ENCODE data around the gene MRPL34.
A peak's percentile ranks its signal among the peaks of the same experiment; 100 is the strongest.
"Not testable (repeated sequence)": the region's sequence is repeated elsewhere in the genome, so short reads cannot be mapped to it uniquely, and the experiment has no call there.

Gene MRPL34

DNA sequence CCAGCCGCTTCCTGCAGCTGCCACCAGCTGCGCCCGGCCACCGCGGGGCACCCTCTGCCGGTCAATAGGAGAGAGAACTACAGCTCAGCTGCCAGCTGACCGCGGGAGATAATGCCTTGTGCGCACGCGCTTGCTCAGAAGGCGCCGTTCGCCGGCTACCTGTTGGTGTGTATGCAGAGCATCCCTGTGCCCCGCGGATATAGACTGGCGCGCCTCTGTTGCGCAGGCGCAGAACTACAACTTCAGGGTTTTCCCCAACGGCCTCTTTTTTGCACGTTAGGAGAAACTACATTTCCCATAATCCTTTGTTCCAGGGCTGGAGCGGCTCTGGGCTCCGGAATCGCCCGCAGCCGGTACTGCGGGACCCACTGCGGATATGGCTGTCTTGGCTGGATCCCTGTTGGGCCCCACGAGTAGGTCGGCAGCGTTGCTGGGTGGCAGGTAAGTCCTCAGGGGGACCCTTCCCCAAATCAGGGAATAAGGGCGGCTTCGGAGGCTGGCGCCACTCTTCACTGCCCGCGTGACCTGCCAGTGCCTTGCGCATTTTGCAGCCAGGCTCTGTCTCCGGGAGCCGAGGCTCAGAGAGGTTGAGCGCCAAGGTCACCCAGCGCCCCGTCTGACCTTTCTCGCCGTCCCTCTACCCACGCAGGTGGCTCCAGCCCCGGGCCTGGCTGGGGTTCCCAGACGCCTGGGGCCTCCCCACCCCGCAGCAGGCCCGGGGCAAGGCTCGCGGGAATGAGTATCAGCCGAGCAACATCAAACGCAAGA lies at the start of gene MRPL34:
Gene MRPL34 (plus strand): TSS at position 356 of the 768 bp plus-strand sequence. CDS start 21 bp downstream, at position 377.
- FAIRE-seq, result peak; percentile 62

- no peak for FAIRE-seq
Observed at GRCh38 chr19:17256130-17256529, 49.5 kb upstream of the MRPL34 start.

DNA sequence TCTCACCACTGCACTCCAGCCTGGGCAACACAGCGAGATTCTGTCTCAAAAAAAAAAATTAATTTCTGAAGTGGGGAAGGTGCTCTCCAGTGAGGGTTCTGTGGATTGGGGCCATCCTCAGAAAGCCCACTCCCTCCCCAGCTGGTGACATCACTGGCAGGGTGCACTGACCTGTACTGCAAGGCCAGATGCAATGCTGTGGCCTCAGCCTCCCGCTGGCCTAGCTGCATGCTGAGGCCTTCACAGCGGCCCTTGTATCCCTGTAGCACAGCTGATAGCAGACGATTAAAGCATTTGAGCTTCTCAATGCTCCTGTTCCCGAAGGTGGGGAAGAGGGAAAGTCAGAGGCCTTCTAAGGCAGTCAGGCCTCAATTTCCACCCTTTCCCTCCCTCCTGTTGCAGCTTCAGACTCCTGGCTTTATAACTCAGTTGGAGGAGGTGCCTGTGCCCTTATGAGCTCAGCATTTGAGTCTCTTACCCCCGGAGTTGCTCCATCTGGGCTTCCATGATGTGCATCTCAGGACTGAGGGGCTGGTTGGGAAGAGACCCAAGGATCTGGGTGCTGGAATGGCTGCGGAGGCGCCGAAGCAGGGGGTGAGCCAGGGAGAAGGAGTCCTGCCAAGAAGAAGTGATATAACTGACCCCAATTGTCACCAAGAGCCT lies 46.4 kb upstream of the MRPL34 start:
- no peak for FAIRE-seq

GRCh38 chr19:17259934-17260333 lies 45.7 kb upstream of the MRPL34 start:
- FAIRE-seq, result no peak

DNA sequence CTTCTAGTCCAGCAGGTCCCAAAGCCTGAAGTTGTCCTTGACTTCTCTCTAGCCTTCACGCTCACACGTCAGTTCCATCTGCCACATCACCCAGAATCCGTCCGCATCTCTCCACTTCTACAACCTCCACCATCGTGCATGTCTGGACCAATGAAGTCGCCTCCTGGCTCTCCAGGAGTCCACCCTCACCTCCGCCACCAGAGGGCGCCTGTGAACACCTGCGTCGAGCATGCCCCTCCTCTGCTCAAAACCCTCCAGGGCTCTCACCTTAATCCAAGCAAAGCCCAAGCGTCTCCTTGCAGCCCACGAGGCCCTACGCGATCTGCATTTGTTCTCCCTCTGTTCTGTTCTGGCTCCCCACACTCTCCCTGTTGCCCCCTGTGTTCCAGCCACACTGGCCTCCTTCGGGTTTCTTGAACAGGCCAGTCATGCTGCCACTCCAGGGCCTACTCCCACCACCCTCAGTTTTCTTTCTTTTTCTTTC lies 44.8 kb upstream of the MRPL34 start:
- no peak for FAIRE-seq

GRCh38 chr19:17262557-17262956 lies 43.1 kb upstream of the MRPL34 start:
- no peak for FAIRE-seq

DNA sequence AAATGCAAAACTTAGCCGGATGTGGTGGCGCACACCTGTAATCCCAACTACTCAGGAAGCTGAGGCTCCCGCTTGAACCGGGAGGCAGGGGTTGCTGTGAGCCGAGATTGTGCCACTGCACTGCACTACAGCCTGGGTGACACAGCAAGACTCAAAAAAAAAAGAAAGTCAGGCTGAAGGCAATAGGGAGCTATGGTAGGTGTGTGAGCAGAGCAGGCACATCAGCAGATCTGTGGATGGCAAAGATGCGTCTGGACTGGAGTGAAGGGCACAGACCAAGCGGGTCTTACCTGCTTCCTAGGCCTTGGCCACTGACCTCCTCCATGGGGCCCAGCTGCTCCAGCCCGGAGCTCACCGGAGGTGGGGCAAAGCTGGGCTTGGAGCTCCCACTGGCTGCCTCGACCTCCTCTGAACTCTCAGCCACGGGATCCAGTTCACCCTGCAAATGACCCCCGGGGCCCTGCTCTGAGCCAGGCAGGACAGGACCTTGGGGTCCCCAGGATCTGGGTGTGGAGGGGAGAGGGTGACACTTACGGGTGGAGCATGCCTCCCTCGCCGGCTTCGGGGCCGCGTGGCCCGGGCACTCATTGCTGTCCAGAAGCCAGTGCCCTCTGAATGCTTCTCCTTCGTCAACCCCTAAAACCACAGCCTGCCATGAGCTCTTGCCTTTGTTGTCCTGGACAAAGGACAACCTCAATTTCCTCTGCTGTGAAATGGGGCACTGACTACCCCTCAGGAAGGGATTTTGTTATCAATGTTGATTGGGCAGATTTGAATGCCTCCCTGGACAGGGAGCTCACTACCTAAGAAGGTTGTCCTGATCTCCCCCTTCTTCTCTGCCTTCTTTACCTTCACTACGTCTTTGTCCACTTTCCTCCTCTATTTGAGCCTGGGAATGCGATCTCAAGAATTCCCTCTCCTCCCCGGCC lies 41.7 kb upstream of the MRPL34 start:
- FAIRE-seq, result no peak

DNA sequence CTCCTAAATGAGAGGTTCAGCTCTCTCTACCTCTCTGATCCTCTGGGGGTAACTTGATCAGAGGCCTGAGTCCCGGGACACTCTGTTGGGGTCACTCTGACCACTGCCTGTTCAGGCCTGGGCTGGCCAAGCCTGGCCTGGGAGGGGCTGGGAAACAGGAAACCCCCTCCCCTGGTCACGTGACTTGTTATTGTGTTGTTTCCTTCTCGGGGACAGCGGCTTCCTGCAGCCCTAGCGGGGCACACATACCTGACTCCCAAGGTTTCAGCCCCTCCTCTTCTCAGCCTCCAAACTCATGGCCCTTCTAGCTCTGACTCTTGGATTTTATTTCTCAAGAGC lies 41.1 kb upstream of the MRPL34 start, which contains the start of gene USHBP1:
Gene USHBP1 (minus strand): TSS at position 105 of the 339 bp plus-strand sequence. CDS start 446 bp downstream, outside the sequence.
- FAIRE-seq, result no peak

DNA sequence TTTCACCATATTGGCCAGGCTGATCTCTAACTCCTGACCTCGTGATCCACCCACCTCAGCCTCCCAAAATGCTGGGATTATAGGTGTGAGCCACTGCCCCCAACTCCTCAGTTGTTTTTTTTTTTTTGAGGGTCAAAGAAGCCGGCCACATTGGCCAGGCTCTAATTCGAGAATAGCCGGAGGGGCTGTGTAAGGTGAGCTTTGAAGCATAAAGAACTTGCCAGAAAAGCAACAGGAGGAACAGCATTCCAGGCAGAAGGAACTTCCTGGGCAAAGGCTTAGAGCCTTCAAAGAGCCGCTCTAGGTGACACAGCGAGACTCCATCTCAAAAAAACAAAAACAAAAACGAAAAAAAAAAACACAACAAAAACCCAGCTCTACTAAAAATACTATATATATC lies 39.6 kb upstream of the MRPL34 start:
- no peak for FAIRE-seq

GRCh38 chr19:17266589-17266974 lies 39.1 kb upstream of the MRPL34 start:
- no peak for FAIRE-seq

DNA sequence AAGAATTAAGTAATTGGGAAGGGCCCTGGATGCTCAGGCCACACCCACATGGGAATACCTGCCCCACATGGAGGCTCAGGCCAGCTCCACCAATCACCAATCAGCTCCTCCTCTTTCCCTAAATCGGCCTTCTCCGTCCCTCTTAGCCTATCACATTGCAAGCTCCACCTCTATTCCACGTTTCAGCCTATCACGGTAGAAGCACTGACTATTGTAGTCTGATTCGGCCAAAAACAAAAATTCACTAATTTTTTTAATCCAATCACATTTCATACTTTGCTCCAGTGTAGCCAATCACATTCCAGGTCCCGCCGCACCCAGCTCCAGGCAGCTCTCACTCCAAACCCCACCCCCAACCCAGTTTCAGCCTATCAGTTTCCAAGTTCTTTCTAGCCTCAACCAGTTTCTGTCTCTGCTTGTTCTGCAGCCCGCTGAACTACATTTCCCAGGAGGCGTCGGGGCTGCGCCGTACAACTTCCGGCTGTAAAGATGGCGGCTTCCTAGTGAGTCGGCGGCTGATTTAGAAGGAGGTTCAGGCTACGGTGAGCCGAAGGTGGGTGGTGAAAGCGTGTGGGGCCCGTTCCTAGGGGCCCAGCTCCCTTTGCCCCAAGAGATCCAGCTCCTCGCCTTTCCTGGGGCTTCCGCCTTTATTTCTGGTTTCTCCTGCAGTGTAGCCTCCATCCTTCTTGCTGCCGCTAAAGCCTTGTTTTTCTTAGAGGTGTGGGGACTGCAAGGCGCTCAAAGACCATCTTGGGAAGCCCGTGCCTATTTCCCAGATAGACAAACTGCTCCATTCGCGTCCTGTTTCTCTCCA lies 38.5 kb upstream of the MRPL34 start, which contains the start of gene BABAM1:
Gene BABAM1 (plus strand): TSS at position 469 of the 814 bp plus-strand sequence. CDS start 1,364 bp downstream, outside the sequence.
- peak; percentile 98 for FAIRE-seq

DNA sequence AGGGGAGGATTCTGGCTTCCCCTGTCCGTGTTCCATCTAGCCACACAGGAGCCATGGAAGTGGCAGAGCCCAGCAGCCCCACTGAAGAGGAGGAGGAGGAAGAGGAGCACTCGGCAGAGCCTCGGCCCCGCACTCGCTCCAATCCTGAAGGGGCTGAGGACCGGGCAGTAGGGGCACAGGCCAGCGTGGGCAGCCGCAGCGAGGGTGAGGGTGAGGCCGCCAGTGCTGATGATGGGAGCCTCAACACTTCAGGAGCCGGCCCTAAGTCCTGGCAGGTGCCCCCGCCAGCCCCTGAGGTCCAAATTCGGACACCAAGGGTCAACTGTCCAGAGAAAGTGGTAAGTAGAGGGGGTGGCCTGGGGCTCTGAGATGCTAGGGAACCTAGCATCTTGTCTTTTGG lies 36.9 kb upstream of the MRPL34 start:
- FAIRE-seq, result no peak

GRCh38 chr19:17274892-17275291 lies 30.8 kb upstream of the MRPL34 start:
- FAIRE-seq, result not testable (repeated sequence)

GRCh38 chr19:17275441-17276175 lies 30.1 kb upstream of the MRPL34 start:
- FAIRE-seq, result no peak

- FAIRE-seq, result no peak
Observed at GRCh38 chr19:17279436-17279835, 26.2 kb upstream of the MRPL34 start.

- FAIRE-seq, result no peak
Observed at GRCh38 chr19:17281391-17282304, 24.0 kb upstream of the MRPL34 start, which contains the start of gene ANKLE1. ANKLE1 (plus strand) TSS chr19:17281901; CDS start chr19:17281921, 20 bp downstream.

GRCh38 chr19:17282488-17283125 lies 23.1 kb upstream of the MRPL34 start:
- FAIRE-seq, result no peak

- no peak for FAIRE-seq
Observed at GRCh38 chr19:17283504-17283996, 22.1 kb upstream of the MRPL34 start.

- FAIRE-seq, result no peak
Observed at GRCh38 chr19:17285415-17286135, 20.1 kb upstream of the MRPL34 start.
